Fibroblast of lung (primary cell): Measurements from ENCODE around the gene SLC23A2.

ENCODE experiments used
- CTCF ChIP-seq, 2 donors: IDR thresholded peaks in 1 of 2; conservative IDR thresholded peaks in 1 of 2; 1 replicate in 1 of 2; 2 replicates in 1 of 2; pipeline ENCODE4 v1.5.1; 2011 to 2012; ENCODE audit warnings: low read length in 2 of 2, control low read depth in 1 of 2, inconsistent platforms in 1 of 2, low read depth in 1 of 2, mild to moderate bottlenecking in 1 of 2
- EZH2 ChIP-seq: IDR thresholded peaks from 2 replicates; pipeline ENCODE4 v1.5.1; 2012; ENCODE audit warnings: low read length, control low read depth, mild to moderate bottlenecking; ENCODE audit errors: missing control alignments

DNA sequence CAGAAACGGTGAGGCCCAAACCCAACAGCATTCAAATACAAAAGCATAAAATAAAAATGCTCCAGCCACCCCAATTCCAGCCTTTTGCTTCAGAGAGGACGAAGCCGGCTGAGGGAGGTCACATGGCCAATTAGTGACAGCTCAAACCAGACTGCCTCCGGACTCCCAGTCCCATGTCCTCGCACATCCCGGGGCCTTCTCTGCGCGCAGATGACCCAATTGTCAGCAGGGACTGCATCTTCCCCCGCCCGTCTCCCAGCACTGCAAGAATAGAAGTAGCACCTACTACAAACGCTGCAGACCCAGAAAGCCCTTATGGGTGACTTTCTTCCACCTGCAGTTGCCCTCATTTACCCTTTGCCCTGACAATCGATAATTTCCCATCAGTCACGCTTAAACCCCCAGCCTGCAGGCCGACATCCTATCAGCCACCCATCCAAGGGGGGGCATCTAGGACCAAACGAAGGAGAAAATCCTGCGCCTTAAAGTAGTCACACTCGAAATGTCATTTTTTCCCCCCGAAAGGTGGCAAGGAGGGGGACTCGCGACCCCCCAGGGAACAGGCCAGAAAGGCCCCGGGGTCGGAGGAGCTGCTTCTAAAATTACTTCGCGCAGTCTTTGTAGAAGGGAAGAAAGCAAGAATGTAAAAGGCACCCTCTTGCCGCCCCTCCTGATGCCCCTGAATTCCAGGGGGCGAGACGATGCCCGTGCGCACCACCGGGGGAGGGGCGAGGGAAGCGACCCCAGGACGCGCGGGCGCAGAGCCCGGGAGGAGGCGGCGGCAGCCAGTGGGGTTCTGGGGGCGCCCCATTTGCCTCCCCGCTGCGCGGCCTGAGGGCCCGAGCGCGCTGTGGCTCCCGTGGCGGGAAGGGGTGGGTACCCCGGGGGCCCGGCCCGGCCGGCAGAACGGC is 792 bp downstream of the SLC23A2 start:
- TF ChIP-seq CTCF (conservative IDR thresholded peaks at IDR 0.05 in 1 of 2, IDR thresholded peaks at IDR 0.05 in 1 of 2; ENCODE audit: low read depth in 1 of 2, low read length in 2 of 2) (no peak), EZH2 (no peak)
